Measurements from ENCODE around the gene MAGEL2.

The MAGEL2 gene

GRCh38 chr15:23647421-23648370 lies at the start of gene MAGEL2:
Gene MAGEL2 (minus strand): TSS chr15:23647867. CDS start chr15:23647742, 125 bp downstream.
- DNase-seq = no peak

GRCh38 chr15:23695282-23695681 lies 47.6 kb upstream of the MAGEL2 start:
- DNase-seq = no peak

GRCh38 chr15:23694592-23694991 lies 46.9 kb upstream of the MAGEL2 start:
- no peak for DNase-seq

GRCh38 chr15:23690450-23690852 lies 42.8 kb upstream of the MAGEL2 start:
- no peak for DNase-seq

GRCh38 chr15:23690015-23690414 lies 42.3 kb upstream of the MAGEL2 start:
- DNase-seq = no peak

GRCh38 chr15:23687143-23687470 lies 39.4 kb upstream of the MAGEL2 start, which contains the start of gene NDN:
Gene NDN (minus strand): TSS chr15:23687305. CDS start chr15:23687217, 88 bp downstream.
- no peak for DNase-seq

GRCh38 chr15:23686466-23687142 lies 38.9 kb upstream of the MAGEL2 start:
- DNase-seq = no peak

- DNase-seq = no peak
These were observed 23.8 kb upstream of the MAGEL2 start for GRCh38 chr15:23671481-23671880.

GRCh38 chr15:23670970-23671369 lies 23.3 kb upstream of the MAGEL2 start:
- no peak for DNase-seq

GRCh38 chr15:23663232-23663631 lies 15.6 kb upstream of the MAGEL2 start:
- no peak for DNase-seq

- DNase-seq = peak; percentile 27
These were observed 1.4 kb upstream of the MAGEL2 start for GRCh38 chr15:23648920-23649515.

GRCh38 chr15:23647001-23647295 lies 719 bp downstream of the MAGEL2 start:
- no peak for DNase-seq

- no peak for DNase-seq
These were observed 1.3 kb downstream of the MAGEL2 start for GRCh38 chr15:23646165-23647000.

GRCh38 chr15:23645371-23646164 lies 2.1 kb downstream of the MAGEL2 start:
- DNase-seq = no peak

- no peak for DNase-seq
These were observed 2.8 kb downstream of the MAGEL2 start for GRCh38 chr15:23644829-23645228.

GRCh38 chr15:23642413-23643044 lies 5.1 kb downstream of the MAGEL2 start:
- peak; percentile 60 for DNase-seq

- no peak for DNase-seq
These were observed 13.5 kb downstream of the MAGEL2 start for GRCh38 chr15:23634181-23634580.

GRCh38 chr15:23629234-23629805 lies 18.3 kb downstream of the MAGEL2 start:
- DNase-seq = peak; percentile 46

GRCh38 chr15:23628612-23629233 lies 18.9 kb downstream of the MAGEL2 start:
- no peak for DNase-seq

- DNase-seq = no peak
These were observed 31.1 kb downstream of the MAGEL2 start for GRCh38 chr15:23616536-23616935.

GRCh38 chr15:23606226-23606625 lies 41.4 kb downstream of the MAGEL2 start:
- DNase-seq = no peak

All from COR-L47 (cell line).